HG03520 (cell line): ENCODE measurements around the gene PLCB3.

ENCODE experiments used
- ATAC-seq: cut with Tn5 transposase; IDR thresholded peaks from one replicate; pipeline ENCODE4 v1.9.1; 2021; ENCODE audit warnings: mild to moderate bottlenecking, moderate library complexity; ENCODE audit not compliant: unreplicated experiment

Gene PLCB3

GRCh38 chr11:64220798-64221197 is 30.5 kb upstream of the PLCB3 start:
- ATAC-seq: no peak

- ATAC-seq: no peak
These were observed 28.7 kb upstream of the PLCB3 start for GRCh38 chr11:64222651-64223000.

GRCh38 chr11:64223001-64223651 is 28.2 kb upstream of the PLCB3 start:
- ATAC-seq: no peak

- ATAC-seq: no peak
These were observed 27.0 kb upstream of the PLCB3 start for GRCh38 chr11:64224151-64224890.

GRCh38 chr11:64224891-64225607 is 26.3 kb upstream of the PLCB3 start:
- ATAC-seq: no peak

- ATAC-seq: peak; percentile 40
These were observed 25.5 kb upstream of the PLCB3 start, which contains the start of the genes NUDT22 and TRPT1 for GRCh38 chr11:64225608-64226506. TSS of gene NUDT22 (plus strand) at chr11:64226274. CDS start at chr11:64226653, 379 bp downstream. TSS of gene TRPT1 (minus strand) at chr11:64226186. CDS start at chr11:64225860, 326 bp downstream.

- no peak for ATAC-seq
These were observed 24.8 kb upstream of the PLCB3 start for GRCh38 chr11:64226507-64227051.

- no peak for ATAC-seq
These were observed 23.8 kb upstream of the PLCB3 start for GRCh38 chr11:64227405-64227956.

GRCh38 chr11:64229090-64229743 is 22.1 kb upstream of the PLCB3 start:
- ATAC-seq: no peak

GRCh38 chr11:64229744-64230170 is 21.6 kb upstream of the PLCB3 start:
- no peak for ATAC-seq

GRCh38 chr11:64230171-64230984 is 21.0 kb upstream of the PLCB3 start, which contains the start of gene DNAJC4:
TSS of gene DNAJC4 (plus strand) at chr11:64230548. CDS start at chr11:64230855, 307 bp downstream.
- peak; percentile 37 for ATAC-seq

- ATAC-seq: no peak
These were observed 20.4 kb upstream of the PLCB3 start for GRCh38 chr11:64230985-64231365.

- no peak for ATAC-seq
These were observed 19.8 kb upstream of the PLCB3 start for GRCh38 chr11:64231546-64231945.

- no peak for ATAC-seq
These were observed 19.0 kb upstream of the PLCB3 start for GRCh38 chr11:64232182-64232966.

GRCh38 chr11:64232967-64233315 is 18.4 kb upstream of the PLCB3 start:
- no peak for ATAC-seq

- no peak for ATAC-seq
These were observed 17.3 kb upstream of the PLCB3 start, which contains the start of gene VEGFB for GRCh38 chr11:64233913-64234586. TSS of gene VEGFB (plus strand) at chr11:64234584. CDS start at chr11:64234834, 250 bp downstream.

GRCh38 chr11:64234647-64235379 is 16.5 kb upstream of the PLCB3 start:
- ATAC-seq: no peak
